Upper lobe of left lung (tissue), 6 donors: ENCODE data around the gene CNN2. TPM values are rescaled to one million over a fixed set of nuclear protein-coding genes. Genes with fewer than 3 reads are reported as not detected.

ENCODE experiments used
- ATAC-seq, 2 donors: fragments of 200-7000 bp; cut with Tn5 transposase; one replicate each; pipeline ENCODE4 v1.9.1; 2022; ENCODE audit warnings: mild to moderate bottlenecking in 2 of 2, moderate library complexity in 2 of 2; ENCODE audit not compliant: low FRiP score in 2 of 2
- DNase-seq, 2 donors: peaks; one replicate each; pipeline ENCODE4 v3.0.0-alpha.2; 2019 to 2020
- H3K27ac ChIP-seq, 4 donors: fragments of 200-600 bp; sonication (generic); one replicate each; pipeline ENCODE4 v1.5.1; 2016 to 2019
- H3K27me3 ChIP-seq, 4 donors: fragments of 200-600 bp; sonication (generic); one replicate each; pipeline ENCODE4 v1.5.1; 2017 to 2019
- H3K36me3 ChIP-seq, 4 donors: fragments of 200-600 bp; sonication (generic); one replicate each; pipeline ENCODE4 v1.5.1; 2016 to 2019
- H3K4me1 ChIP-seq, 4 donors: fragments of 200-600 bp; sonication (generic); one replicate each; pipeline ENCODE4 v1.5.1; 2018 to 2019
- H3K4me3 ChIP-seq, 4 donors: fragments of 200-600 bp; sonication (generic); one replicate each; pipeline ENCODE4 v1.5.1; 2017 to 2019; ENCODE audit warnings: mild to moderate bottlenecking in 2 of 4, moderate library complexity in 1 of 4
- H3K9me3 ChIP-seq, 4 donors: fragments of 200-600 bp; sonication (generic); one replicate each; pipeline ENCODE4 v1.5.1; 2018 to 2019
- EP300 ChIP-seq, 4 donors: sonication (generic); formaldehyde crosslinking; IDR thresholded peaks; one replicate each; pipeline ENCODE4 v1.5.1; 2017; ENCODE audit warnings: antibody characterized with exemption in 4 of 4, control low read depth in 2 of 4
- POLR2A ChIP-seq, 4 donors: fragments of 450-650 bp; IDR thresholded peaks; one replicate each; pipeline ENCODE4 v1.5.1; 2016 to 2017; ENCODE audit warnings: antibody characterized with exemption in 4 of 4, mild to moderate bottlenecking in 2 of 4
- POLR2AphosphoS5 ChIP-seq, 2 donors: sonication (generic); formaldehyde crosslinking; IDR thresholded peaks; one replicate each; pipeline ENCODE4 v1.5.1; 2017; ENCODE audit warnings: antibody characterized with exemption in 2 of 2
- WGBS, 2 donors: methylation state at CpG; one replicate each; pipeline ENCODE4 v1.1.5; 2017 to 2018; 5-methylcytosine and 5-hydroxymethylcytosine counted together
- total RNA-seq, 6 donors: library from RNA; depleted of rRNA in 4 of 6; stranded (reverse); fragments of >200 nt in 4 of 6; gene quantifications; one replicate each; pipeline versions ENCODE4 v1.1.0 to v1.2.1, GENCODE V29; 2016 to 2021
- TF ChIP-seq, protein P1 (sequence below), 6 experiments: fragments of 450-650 bp in 4 of 6; fragments of 200-600 bp in 2 of 6; sonication (generic) in 2 of 6; IDR thresholded peaks; one replicate each; pipeline ENCODE4 v1.5.1; 2016 to 2019; ENCODE audit warnings: antibody characterized with exemption in 6 of 6
- donor health status: DM: no; HTN: no; CAD: no; lungs with moderate emphysema.
- donor health status: DM: no; HTN: yes; CAD: no; lungs with severe emphysema.

Gene CNN2
- total RNA-seq, 6 donors from 2014 or later = 98.1 to 262 (median 164) TPM

DNA sequence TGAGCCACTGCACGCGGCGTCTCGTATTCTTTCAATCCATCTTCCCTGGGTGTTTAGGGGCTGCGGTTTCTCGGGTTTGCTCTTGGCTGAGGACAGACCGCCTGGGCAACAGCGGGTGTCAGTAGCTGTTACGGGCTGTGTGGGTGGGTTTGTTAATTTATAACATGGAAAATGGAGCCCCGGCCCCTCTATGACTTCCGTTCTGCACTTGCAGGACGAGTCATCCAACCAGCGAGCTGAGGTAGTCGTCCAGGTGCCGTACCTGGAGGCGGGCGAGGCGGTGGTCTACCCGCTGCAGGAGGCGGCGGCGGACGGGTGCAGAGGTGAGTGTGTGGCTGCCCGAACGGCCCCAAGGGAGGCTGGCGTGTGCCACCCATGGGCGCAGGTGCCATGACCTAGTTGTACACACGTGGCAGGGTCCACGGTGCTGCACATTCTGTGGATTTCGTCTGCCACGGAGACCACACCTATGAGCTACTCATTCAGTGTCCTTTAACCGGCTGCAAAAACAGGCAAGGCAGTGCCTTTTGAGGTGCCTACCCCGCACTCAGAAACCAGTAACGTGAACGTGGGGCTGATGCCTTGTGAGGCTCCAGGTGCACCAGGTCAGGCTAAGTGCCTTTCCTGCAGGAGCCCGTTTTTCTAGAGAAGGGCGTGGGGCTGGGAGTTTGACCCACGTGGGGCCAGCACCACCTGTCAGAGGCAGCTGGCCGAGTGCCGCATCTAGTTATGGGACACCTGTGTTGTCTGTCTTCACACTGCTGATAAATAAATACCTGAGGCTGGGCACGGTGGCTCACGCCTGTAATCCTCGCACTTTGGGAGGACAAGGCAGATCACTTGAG, 57.8 kb downstream of the CNN2 start:
- H3K36me3 ChIP-seq = peaks cover 11 to 96% (median 89%) of the 10 kb centered on the region in 4 donors
- H3K4me3 ChIP-seq = no peak overlapping the region
- peaks cover 15 to 48% (median 25%) of the 10 kb centered on the region in 4 donors for H3K4me1 ChIP-seq
- WGBS, 2 donors = 86 to 92% methylated on average over 43 of the region's 43 CpGs
- no peak for TF ChIP-seq EP300 (IDR thresholded peaks at IDR 0.05)
- TF ChIP-seq, protein P1, sequence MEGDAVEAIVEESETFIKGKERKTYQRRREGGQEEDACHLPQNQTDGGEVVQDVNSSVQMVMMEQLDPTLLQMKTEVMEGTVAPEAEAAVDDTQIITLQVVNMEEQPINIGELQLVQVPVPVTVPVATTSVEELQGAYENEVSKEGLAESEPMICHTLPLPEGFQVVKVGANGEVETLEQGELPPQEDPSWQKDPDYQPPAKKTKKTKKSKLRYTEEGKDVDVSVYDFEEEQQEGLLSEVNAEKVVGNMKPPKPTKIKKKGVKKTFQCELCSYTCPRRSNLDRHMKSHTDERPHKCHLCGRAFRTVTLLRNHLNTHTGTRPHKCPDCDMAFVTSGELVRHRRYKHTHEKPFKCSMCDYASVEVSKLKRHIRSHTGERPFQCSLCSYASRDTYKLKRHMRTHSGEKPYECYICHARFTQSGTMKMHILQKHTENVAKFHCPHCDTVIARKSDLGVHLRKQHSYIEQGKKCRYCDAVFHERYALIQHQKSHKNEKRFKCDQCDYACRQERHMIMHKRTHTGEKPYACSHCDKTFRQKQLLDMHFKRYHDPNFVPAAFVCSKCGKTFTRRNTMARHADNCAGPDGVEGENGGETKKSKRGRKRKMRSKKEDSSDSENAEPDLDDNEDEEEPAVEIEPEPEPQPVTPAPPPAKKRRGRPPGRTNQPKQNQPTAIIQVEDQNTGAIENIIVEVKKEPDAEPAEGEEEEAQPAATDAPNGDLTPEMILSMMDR (IDR thresholded peaks at IDR 0.05) = no peak
- TF ChIP-seq POLR2A (IDR thresholded peaks at IDR 0.05) = no peak
- TF ChIP-seq POLR2AphosphoS5 (IDR thresholded peaks at IDR 0.05) = no peak
- no peaks in the 10 kb centered on the region for H3K9me3 ChIP-seq
- no peaks in the 10 kb centered on the region for H3K27me3 ChIP-seq
- ATAC-seq (no peak), DNase-seq (peak in 1 of 2 donors; percentile 76)
- no peak overlapping the region for H3K27ac ChIP-seq

DNA sequence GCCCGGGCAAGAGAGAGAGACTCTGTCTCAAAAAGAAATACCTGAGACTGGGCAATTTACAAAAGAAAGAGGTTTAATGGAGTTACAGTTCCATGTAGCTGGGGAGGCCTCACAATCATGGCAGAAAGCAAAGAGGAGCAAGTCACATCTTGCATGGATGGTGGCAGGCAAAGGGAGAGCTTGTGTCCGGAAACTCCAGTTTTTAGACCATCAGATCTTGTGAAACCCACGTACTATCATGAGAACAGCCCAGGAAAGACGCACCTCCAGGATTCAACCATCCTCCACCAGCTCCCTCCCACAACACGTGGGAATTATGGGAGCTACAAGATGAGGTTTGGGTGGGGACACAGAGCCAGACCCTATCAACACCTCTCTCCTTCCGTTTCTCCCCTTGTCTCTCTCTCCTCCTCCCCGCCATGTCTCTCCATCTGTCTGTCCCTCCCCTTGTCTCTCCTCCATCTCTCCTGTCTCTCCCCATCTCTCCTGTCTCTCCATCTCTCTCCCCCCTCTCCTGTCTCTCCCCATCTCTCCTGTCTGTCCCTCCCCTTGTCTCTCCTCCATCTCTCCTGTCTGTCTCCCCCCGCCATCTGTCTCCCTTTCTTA, 58.7 kb downstream of the CNN2 start:
- TF ChIP-seq POLR2A (IDR thresholded peaks at IDR 0.05) (no peak), POLR2AphosphoS5 (IDR thresholded peaks at IDR 0.05) (no peak), EP300 (IDR thresholded peaks at IDR 0.05) (no peak)
- TF ChIP-seq, protein P1 (IDR thresholded peaks at IDR 0.05) = no peak
- DNase-seq = no peak
- H3K9me3 ChIP-seq = no peaks in the 10 kb centered on the region
- peaks cover 10 to 96% (median 85%) of the 10 kb centered on the region in 4 donors for H3K36me3 ChIP-seq
- WGBS, 2 donors = 84% methylated on average over 8 of the region's 8 CpGs
- H3K4me3 ChIP-seq = no peak overlapping the region
- no peaks in the 10 kb centered on the region for H3K27me3 ChIP-seq
- peaks cover 15 to 49% (median 28%) of the 10 kb centered on the region in 4 donors for H3K4me1 ChIP-seq
- no peak for ATAC-seq
- H3K27ac ChIP-seq = no peak overlapping the region

DNA sequence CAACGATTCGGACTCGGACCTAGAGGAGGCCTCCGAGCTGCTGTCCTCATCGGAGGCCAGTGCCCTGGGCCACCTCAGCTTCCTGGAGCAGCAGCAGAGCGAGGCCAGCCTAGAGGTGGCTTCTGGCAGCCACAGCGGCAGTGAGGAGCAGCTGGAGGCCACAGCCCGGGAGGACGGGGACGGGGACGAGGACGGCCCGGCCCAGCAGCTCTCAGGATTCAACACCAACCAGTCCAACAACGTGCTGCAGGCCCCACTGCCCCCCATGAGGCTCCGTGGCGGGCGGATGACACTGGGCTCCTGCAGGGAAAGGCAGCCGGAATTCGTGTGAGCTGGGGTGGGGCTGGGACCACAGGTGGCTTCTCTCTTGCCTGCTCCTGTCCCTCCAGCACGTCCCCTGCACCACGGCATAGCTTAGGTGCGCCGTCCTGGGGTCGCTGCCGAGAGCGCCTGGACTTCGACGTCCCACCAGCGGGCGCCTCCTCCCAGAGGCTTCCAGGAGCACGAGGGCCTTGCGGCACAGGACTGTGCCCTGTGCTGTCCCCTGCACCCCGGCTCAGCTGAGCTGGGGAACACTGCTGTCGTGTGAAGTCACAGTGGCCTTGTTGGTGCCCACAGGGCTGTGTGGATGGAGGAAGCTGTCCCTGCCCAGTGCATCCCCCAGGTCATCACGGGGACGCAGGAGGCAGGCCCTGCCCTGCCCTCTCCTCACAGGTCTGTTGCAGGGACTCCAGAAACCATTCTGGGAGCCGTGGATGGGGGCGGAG, 59.5 kb downstream of the CNN2 start:
- WGBS, 2 donors = 83 to 89% methylated on average over 23 to 28 of the region's 38 CpGs
- Histone ChIP-seq H3K36me3 (peaks cover 9 to 94% (median 83%) of the 10 kb centered on the region in 4 donors), H3K9me3 (no peaks in the 10 kb centered on the region), H3K4me1 (peaks cover 15 to 48% (median 28%) of the 10 kb centered on the region in 4 donors), H3K27ac (peak overlapping the region in 2 of 4 donors; percentile 79 to 81), H3K27me3 (no peaks in the 10 kb centered on the region), H3K4me3 (no peak overlapping the region)
- DNase-seq = peak in 1 of 2 donors; percentile 81
- ATAC-seq = no peak
- TF ChIP-seq, protein P1 (IDR thresholded peaks at IDR 0.05) = no peak
- TF ChIP-seq EP300 (IDR thresholded peaks at IDR 0.05) (no peak), POLR2AphosphoS5 (IDR thresholded peaks at IDR 0.05) (no peak)

DNA sequence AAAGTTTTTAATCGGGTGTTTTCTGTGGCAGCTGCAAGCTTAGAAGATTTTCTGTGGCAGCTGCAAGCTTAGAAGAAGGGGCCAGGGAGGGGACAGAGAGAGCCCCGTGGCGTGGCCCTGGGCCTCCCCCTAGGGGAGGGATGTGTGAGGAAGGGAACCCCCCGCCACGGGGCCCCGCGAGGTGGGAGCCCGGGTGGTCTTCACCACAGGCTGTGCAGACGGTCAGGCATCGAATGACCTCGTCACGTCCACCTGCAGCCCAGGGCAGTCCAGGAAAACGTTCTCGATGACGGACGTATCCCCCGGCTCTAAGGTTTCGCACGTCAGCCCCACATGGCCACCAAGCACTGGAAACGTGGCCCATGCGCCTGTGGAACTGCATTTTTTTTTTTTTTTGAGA, 60.2 kb downstream of the CNN2 start:
- DNase-seq = peak in 1 of 2 donors; percentile 69
- no peak for ATAC-seq
- TF ChIP-seq EP300 (IDR thresholded peaks at IDR 0.05) (no peak), POLR2A (IDR thresholded peaks at IDR 0.05) (no peak), POLR2AphosphoS5 (IDR thresholded peaks at IDR 0.05) (no peak)
- TF ChIP-seq, protein P1 (IDR thresholded peaks at IDR 0.05) = no peak
- Histone ChIP-seq H3K27ac (peak overlapping the region; percentile 63 to 83 (median 80)), H3K4me3 (no peak overlapping the region), H3K9me3 (no peaks in the 10 kb centered on the region), H3K36me3 (peaks cover 15 to 94% (median 83%) of the 10 kb centered on the region in 4 donors), H3K4me1 (peaks cover 15 to 41% (median 26%) of the 10 kb centered on the region in 4 donors), H3K27me3 (no peaks in the 10 kb centered on the region)
- WGBS, 2 donors = 81 to 83% methylated on average over 19 to 21 of the region's 21 CpGs
